SK-N-SH treated with all-trans-retinoic acid at 6 μM for 48 hours (cell line): Measurements from ENCODE around the gene CEP20.
"Not testable (repeated sequence)": the region's sequence is repeated elsewhere in the genome, so short reads cannot be mapped to it uniquely, and the experiment has no call there.

ENCODE experiments used
- ISL1 ChIP-seq: fragments of 250-450 bp; sonication (Bioruptor Pico); IDR thresholded peaks from 2 replicates; pipeline ENCODE4 v2.1.2; 2022; ENCODE audit warnings: mild to moderate bottlenecking, moderate library complexity
- PPARA ChIP-seq: fragments of 250-450 bp; sonication (Bioruptor Pico); IDR thresholded peaks from 2 replicates; pipeline ENCODE4 v1.5.0; 2020; ENCODE audit warnings: mild to moderate bottlenecking, borderline replicate concordance
- TCF4 ChIP-seq: fragments of 250-450 bp; sonication (Bioruptor Pico); IDR thresholded peaks from 2 replicates; pipeline ENCODE4 v1.8.0; 2021; ENCODE audit warnings: mild to moderate bottlenecking, moderate library complexity, borderline replicate concordance
- TOX ChIP-seq: fragments of 250-450 bp; sonication (Bioruptor Pico); IDR thresholded peaks from 2 replicates; pipeline ENCODE4 v1.8.0; 2021; ENCODE audit warnings: mild to moderate bottlenecking, moderate library complexity, borderline replicate concordance
- ZFP3 ChIP-seq: fragments of 250-450 bp; sonication (Bioruptor Pico); IDR thresholded peaks from 2 replicates; pipeline ENCODE4 v1.5.0; 2020; ENCODE audit warnings: mild to moderate bottlenecking, moderate library complexity
- ZFP30 ChIP-seq: fragments of 450-650 bp; formaldehyde crosslinking; IDR thresholded peaks from 2 replicates; pipeline ENCODE4 v1.5.0; 2022; ENCODE audit warnings: mild to moderate bottlenecking, moderate library complexity
- ZNF565 ChIP-seq: fragments of 450-650 bp; formaldehyde crosslinking; conservative IDR thresholded peaks from 2 replicates; pipeline ENCODE4 v1.5.0; 2020; ENCODE audit warnings: low read depth, mild to moderate bottlenecking, moderate library complexity
- ZNF70 ChIP-seq: fragments of 450-650 bp; formaldehyde crosslinking; IDR thresholded peaks from 2 replicates; pipeline ENCODE4 v1.5.0; 2020; ENCODE audit warnings: mild to moderate bottlenecking, moderate library complexity
- TF ChIP-seq, protein P1 (sequence below): fragments of 250-450 bp; sonication (Bioruptor Pico); IDR thresholded peaks from 2 replicates; pipeline ENCODE4 v1.5.0; 2020; ENCODE audit warnings: mild to moderate bottlenecking, moderate library complexity
- TF ChIP-seq, protein P2 (sequence below): fragments of 250-450 bp; sonication (Bioruptor Pico); IDR thresholded peaks from 2 replicates; pipeline ENCODE4 v1.5.1; 2021; ENCODE audit warnings: mild to moderate bottlenecking, moderate library complexity
- TF ChIP-seq, protein P3 (sequence below): fragments of 250-450 bp; sonication (Bioruptor Pico); IDR thresholded peaks from 2 replicates; pipeline ENCODE4 v1.8.0; 2020; ENCODE audit warnings: mild to moderate bottlenecking, moderate library complexity, borderline replicate concordance

DNA sequence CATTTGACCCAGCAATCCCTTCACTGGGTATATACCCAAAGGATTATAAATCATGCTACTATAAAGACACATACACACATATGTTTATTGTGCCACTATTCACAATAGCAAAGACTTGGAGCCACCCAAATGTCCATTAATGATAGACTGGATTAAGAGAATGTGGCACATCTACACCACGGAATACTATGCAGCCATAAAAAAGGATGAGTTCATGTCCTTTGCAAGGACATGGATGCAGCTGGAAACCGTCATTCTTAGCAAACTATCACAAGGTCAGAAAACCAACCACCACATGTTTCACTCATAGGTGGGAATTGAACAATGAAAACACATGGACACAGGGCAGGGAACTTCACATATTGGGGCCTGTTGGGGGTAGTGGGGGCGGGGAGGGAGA is 29.9 kb upstream of the CEP20 start:
- not testable (repeated sequence) for TF ChIP-seq ZFP30 (CRISPR knock-in tag); ZNF565 (CRISPR knock-in tag); PPARA (CRISPR knock-in tag); ISL1 (CRISPR knock-in tag); ZNF70 (CRISPR knock-in tag); TOX (CRISPR knock-in tag); TCF4 (CRISPR knock-in tag); ZFP3
- TF ChIP-seq, protein P1, sequence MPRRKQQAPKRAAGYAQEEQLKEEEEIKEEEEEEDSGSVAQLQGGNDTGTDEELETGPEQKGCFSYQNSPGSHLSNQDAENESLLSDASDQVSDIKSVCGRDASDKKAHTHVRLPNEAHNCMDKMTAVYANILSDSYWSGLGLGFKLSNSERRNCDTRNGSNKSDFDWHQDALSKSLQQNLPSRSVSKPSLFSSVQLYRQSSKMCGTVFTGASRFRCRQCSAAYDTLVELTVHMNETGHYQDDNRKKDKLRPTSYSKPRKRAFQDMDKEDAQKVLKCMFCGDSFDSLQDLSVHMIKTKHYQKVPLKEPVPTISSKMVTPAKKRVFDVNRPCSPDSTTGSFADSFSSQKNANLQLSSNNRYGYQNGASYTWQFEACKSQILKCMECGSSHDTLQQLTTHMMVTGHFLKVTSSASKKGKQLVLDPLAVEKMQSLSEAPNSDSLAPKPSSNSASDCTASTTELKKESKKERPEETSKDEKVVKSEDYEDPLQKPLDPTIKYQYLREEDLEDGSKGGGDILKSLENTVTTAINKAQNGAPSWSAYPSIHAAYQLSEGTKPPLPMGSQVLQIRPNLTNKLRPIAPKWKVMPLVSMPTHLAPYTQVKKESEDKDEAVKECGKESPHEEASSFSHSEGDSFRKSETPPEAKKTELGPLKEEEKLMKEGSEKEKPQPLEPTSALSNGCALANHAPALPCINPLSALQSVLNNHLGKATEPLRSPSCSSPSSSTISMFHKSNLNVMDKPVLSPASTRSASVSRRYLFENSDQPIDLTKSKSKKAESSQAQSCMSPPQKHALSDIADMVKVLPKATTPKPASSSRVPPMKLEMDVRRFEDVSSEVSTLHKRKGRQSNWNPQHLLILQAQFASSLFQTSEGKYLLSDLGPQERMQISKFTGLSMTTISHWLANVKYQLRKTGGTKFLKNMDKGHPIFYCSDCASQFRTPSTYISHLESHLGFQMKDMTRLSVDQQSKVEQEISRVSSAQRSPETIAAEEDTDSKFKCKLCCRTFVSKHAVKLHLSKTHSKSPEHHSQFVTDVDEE (CRISPR knock-in tag), result not testable (repeated sequence)
- TF ChIP-seq, protein P2, sequence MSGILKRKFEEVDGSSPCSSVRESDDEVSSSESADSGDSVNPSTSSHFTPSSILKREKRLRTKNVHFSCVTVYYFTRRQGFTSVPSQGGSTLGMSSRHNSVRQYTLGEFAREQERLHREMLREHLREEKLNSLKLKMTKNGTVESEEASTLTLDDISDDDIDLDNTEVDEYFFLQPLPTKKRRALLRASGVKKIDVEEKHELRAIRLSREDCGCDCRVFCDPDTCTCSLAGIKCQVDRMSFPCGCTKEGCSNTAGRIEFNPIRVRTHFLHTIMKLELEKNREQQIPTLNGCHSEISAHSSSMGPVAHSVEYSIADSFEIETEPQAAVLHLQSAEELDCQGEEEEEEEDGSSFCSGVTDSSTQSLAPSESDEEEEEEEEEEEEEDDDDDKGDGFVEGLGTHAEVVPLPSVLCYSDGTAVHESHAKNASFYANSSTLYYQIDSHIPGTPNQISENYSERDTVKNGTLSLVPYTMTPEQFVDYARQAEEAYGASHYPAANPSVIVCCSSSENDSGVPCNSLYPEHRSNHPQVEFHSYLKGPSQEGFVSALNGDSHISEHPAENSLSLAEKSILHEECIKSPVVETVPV (CRISPR knock-in tag), result not testable (repeated sequence)
- TF ChIP-seq, protein P3, sequence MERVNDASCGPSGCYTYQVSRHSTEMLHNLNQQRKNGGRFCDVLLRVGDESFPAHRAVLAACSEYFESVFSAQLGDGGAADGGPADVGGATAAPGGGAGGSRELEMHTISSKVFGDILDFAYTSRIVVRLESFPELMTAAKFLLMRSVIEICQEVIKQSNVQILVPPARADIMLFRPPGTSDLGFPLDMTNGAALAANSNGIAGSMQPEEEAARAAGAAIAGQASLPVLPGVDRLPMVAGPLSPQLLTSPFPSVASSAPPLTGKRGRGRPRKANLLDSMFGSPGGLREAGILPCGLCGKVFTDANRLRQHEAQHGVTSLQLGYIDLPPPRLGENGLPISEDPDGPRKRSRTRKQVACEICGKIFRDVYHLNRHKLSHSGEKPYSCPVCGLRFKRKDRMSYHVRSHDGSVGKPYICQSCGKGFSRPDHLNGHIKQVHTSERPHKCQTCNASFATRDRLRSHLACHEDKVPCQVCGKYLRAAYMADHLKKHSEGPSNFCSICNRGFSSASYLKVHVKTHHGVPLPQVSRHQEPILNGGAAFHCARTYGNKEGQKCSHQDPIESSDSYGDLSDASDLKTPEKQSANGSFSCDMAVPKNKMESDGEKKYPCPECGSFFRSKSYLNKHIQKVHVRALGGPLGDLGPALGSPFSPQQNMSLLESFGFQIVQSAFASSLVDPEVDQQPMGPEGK (CRISPR knock-in tag), result not testable (repeated sequence)
